Superior temporal gyrus (tissue), 1 donor: ENCODE data around the gene RBP4.
A peak's percentile ranks its signal among the peaks of the same experiment; 100 is the strongest.
"Not testable (repeated sequence)": the region's sequence is repeated elsewhere in the genome, so short reads cannot be mapped to it uniquely, and the experiment has no call there.

ENCODE experiments used
- DNase-seq: peaks from one replicate; pipeline ENCODE4 v3.0.0-alpha.2; 2016; ENCODE audit errors: extremely low spot score

The RBP4 gene

GRCh38 chr10:93566435-93567276, 34.4 kb downstream of the RBP4 start, which contains the start of gene FFAR4:
Gene FFAR4, plus strand, starts transcription at chr10:93566665. Its CDS starts 56 bp downstream, at chr10:93566721.
- no peak for DNase-seq

GRCh38 chr10:93565446-93565845, 35.6 kb downstream of the RBP4 start:
- no peak for DNase-seq

GRCh38 chr10:93560541-93560940, 40.5 kb downstream of the RBP4 start:
- DNase-seq = no peak

GRCh38 chr10:93559490-93559889, 41.5 kb downstream of the RBP4 start:
- DNase-seq = no peak

GRCh38 chr10:93554760-93555432, 46.1 kb downstream of the RBP4 start:
- DNase-seq = peak; percentile 72

- DNase-seq = no peak
Measured at GRCh38 chr10:93554316-93554663, 46.7 kb downstream of the RBP4 start.

- no peak for DNase-seq
Measured at GRCh38 chr10:93553482-93554315, 47.3 kb downstream of the RBP4 start.

- DNase-seq = no peak
Measured at GRCh38 chr10:93552780-93553179, 48.3 kb downstream of the RBP4 start.

GRCh38 chr10:93550606-93551005, 50.4 kb downstream of the RBP4 start:
- no peak for DNase-seq

GRCh38 chr10:93548376-93549071, 52.5 kb downstream of the RBP4 start:
- no peak for DNase-seq

- DNase-seq = no peak
Measured at GRCh38 chr10:93547522-93547921, 53.5 kb downstream of the RBP4 start.

GRCh38 chr10:93546995-93547394, 54.0 kb downstream of the RBP4 start:
- not testable (repeated sequence) for DNase-seq

- DNase-seq = no peak
Measured at GRCh38 chr10:93542358-93542791, 58.7 kb downstream of the RBP4 start.
